T-helper 1 cell treated with Interleukin-12 subunit alpha and Interleukin-12 subunit beta and Interleukin-4 antibody, amounts not matched to agents 30 ng/mL and 1 ng/mL, for 36 hours (primary cell): ENCODE results near the gene TTC28. TPM values are rescaled to one million over a fixed set of nuclear protein-coding genes. Genes with fewer than 3 reads are reported as not detected.
"Not testable (repeated sequence)": the region's sequence is repeated elsewhere in the genome, so short reads cannot be mapped to it uniquely, and the experiment has no call there.

ENCODE experiments used
- intact Hi-C: fragments of 100-400 bp; cut with micrococcal nuclease; formaldehyde crosslinking; loops from one replicate; pipeline ENCODE4 v1.15.1; 2024
- total RNA-seq: library from RNA; stranded (reverse); gene quantifications from 2 replicates; pipeline ENCODE4 v1.2.3, GENCODE V29; 2022

TTC28 gene
- total RNA-seq, 1 donor from 2014 or later: 3.1 TPM

GRCh38 chr22:28375761-28376534, 303.7 kb downstream of the TTC28 start:
- intact Hi-C loops: loop anchor here (10.0 kb wide), 1 partner anchor 439 kb away; no protein-coding TSS in a partner anchor

GRCh38 chr22:28373831-28374230, 305.8 kb downstream of the TTC28 start:
- intact Hi-C loops: loop anchor here (5.0 to 10.0 kb wide), 3 partner anchors 47 to 441 kb away; no protein-coding TSS in a partner anchor

GRCh38 chr22:28369854-28370253, 309.8 kb downstream of the TTC28 start:
- intact Hi-C loops: loop anchor here (5.0 to 10.0 kb wide), 4 partner anchors 32 to 445 kb away; no protein-coding TSS in a partner anchor

GRCh38 chr22:28366856-28367255, 312.8 kb downstream of the TTC28 start:
- intact Hi-C loops: loop anchor here (5.0 kb wide), 1 partner anchor 35 kb away; no protein-coding TSS in a partner anchor

GRCh38 chr22:28365371-28365770, 314.3 kb downstream of the TTC28 start:
- intact Hi-C loops: loop anchor here (5.0 kb wide), 1 partner anchor 37 kb away; no protein-coding TSS in a partner anchor

GRCh38 chr22:28364105-28364504, 315.5 kb downstream of the TTC28 start:
- intact Hi-C loops: not testable (repeated sequence)

- intact Hi-C loops: no loop called here
Observed at GRCh38 chr22:28360939-28361338, 318.7 kb downstream of the TTC28 start.

GRCh38 chr22:28358312-28358711, 321.3 kb downstream of the TTC28 start:
- intact Hi-C loops: no loop called here

- intact Hi-C loops: no loop called here
Observed at GRCh38 chr22:28357193-28357592, 322.4 kb downstream of the TTC28 start.

GRCh38 chr22:28351476-28351875, 328.2 kb downstream of the TTC28 start:
- intact Hi-C loops: no loop called here

GRCh38 chr22:28348613-28349609, 330.7 kb downstream of the TTC28 start:
- intact Hi-C loops: no loop called here

- intact Hi-C loops: no loop called here
Observed at GRCh38 chr22:28346308-28346707, 333.3 kb downstream of the TTC28 start.

GRCh38 chr22:28344918-28345703, 334.5 kb downstream of the TTC28 start:
- intact Hi-C loops: no loop called here

- intact Hi-C loops: no loop called here
Observed at GRCh38 chr22:28341001-28341400, 338.6 kb downstream of the TTC28 start.

GRCh38 chr22:28333088-28333487, 346.6 kb downstream of the TTC28 start:
- intact Hi-C loops: no loop called here

- intact Hi-C loops: no loop called here
Observed at GRCh38 chr22:28332410-28332809, 347.2 kb downstream of the TTC28 start.

GRCh38 chr22:28331695-28332094, 347.9 kb downstream of the TTC28 start:
- intact Hi-C loops: no loop called here

GRCh38 chr22:28329186-28330073, 350.2 kb downstream of the TTC28 start:
- intact Hi-C loops: loop anchor here (1.0 to 5.0 kb wide), 3 partner anchors 43 to 113 kb away; no protein-coding TSS in a partner anchor

- intact Hi-C loops: loop anchor here (1.0 to 5.0 kb wide), 3 partner anchors 44 to 114 kb away; no protein-coding TSS in a partner anchor
Observed at GRCh38 chr22:28328756-28329155, 350.9 kb downstream of the TTC28 start.

GRCh38 chr22:28316014-28316413, 363.6 kb downstream of the TTC28 start:
- intact Hi-C loops: no loop called here
